SK-N-SH treated with all-trans-retinoic acid at 6 μM for 48 hours (cell line): ENCODE measurements around the gene RAB3A.

Source experiments
- ATAC-seq: fragments of 200-7000 bp; cut with Tn5 transposase; 3 replicates; pipeline ENCODE4 v1.9.1; 2020; ENCODE audit warnings: mild to moderate bottlenecking, moderate library complexity
- ARNTL ChIP-seq: fragments of 450-650 bp; formaldehyde crosslinking; IDR thresholded peaks from 2 replicates; pipeline ENCODE4 v1.5.0; 2020; ENCODE audit warnings: low read depth, mild to moderate bottlenecking, moderate library complexity, borderline replicate concordance
- BACH2 ChIP-seq: fragments of 250-450 bp; sonication (Bioruptor Pico); IDR thresholded peaks from 2 replicates; pipeline ENCODE4 v1.9.0; 2021; ENCODE audit warnings: mild to moderate bottlenecking, borderline replicate concordance
- CSDC2 ChIP-seq: fragments of 250-450 bp; sonication (Bioruptor Pico); IDR thresholded peaks from 2 replicates; pipeline ENCODE4 v1.5.0; 2020; ENCODE audit warnings: mild to moderate bottlenecking, moderate library complexity
- GLIS3 ChIP-seq: fragments of 250-450 bp; sonication (Bioruptor Pico); IDR thresholded peaks from 2 replicates; pipeline ENCODE4 v1.5.0; 2020; ENCODE audit warnings: mild to moderate bottlenecking, moderate library complexity
- ISL1 ChIP-seq: fragments of 250-450 bp; sonication (Bioruptor Pico); IDR thresholded peaks from 2 replicates; pipeline ENCODE4 v2.1.2; 2022; ENCODE audit warnings: mild to moderate bottlenecking, moderate library complexity
- OSR1 ChIP-seq: fragments of 250-450 bp; sonication (Bioruptor Pico); IDR thresholded peaks from 2 replicates; pipeline ENCODE4 v1.8.0; 2022; ENCODE audit warnings: moderate library complexity, mild to moderate bottlenecking, inconsistent platforms
- PPARA ChIP-seq: fragments of 250-450 bp; sonication (Bioruptor Pico); IDR thresholded peaks from 2 replicates; pipeline ENCODE4 v1.5.0; 2020; ENCODE audit warnings: mild to moderate bottlenecking, borderline replicate concordance
- SNAI2 ChIP-seq: fragments of 250-450 bp; sonication (Bioruptor Pico); IDR thresholded peaks from 2 replicates; pipeline ENCODE4 v1.5.0; 2020; ENCODE audit warnings: mild to moderate bottlenecking, moderate library complexity
- TOX ChIP-seq: fragments of 250-450 bp; sonication (Bioruptor Pico); IDR thresholded peaks from 2 replicates; pipeline ENCODE4 v1.8.0; 2021; ENCODE audit warnings: mild to moderate bottlenecking, moderate library complexity, borderline replicate concordance
- ZC3H10 ChIP-seq: fragments of 250-450 bp; sonication (Bioruptor Pico); IDR thresholded peaks from 2 replicates; pipeline ENCODE4 v1.5.1; 2021; ENCODE audit warnings: mild to moderate bottlenecking, moderate library complexity
- ZNF565 ChIP-seq: fragments of 450-650 bp; formaldehyde crosslinking; conservative IDR thresholded peaks from 2 replicates; pipeline ENCODE4 v1.5.0; 2020; ENCODE audit warnings: low read depth, mild to moderate bottlenecking, moderate library complexity
- ZNF70 ChIP-seq: fragments of 450-650 bp; formaldehyde crosslinking; IDR thresholded peaks from 2 replicates; pipeline ENCODE4 v1.5.0; 2020; ENCODE audit warnings: mild to moderate bottlenecking, moderate library complexity
- ZNF8 ChIP-seq: fragments of 450-650 bp; formaldehyde crosslinking; IDR thresholded peaks from 2 replicates; pipeline ENCODE4 v1.5.0; 2020; ENCODE audit warnings: mild to moderate bottlenecking, moderate library complexity
- TF ChIP-seq, protein P1 (sequence below): fragments of 250-450 bp; sonication (Bioruptor Pico); IDR thresholded peaks from 2 replicates; pipeline ENCODE4 v1.8.0; 2020; ENCODE audit warnings: mild to moderate bottlenecking, moderate library complexity, borderline replicate concordance
- TF ChIP-seq, protein P2 (sequence below): fragments of 250-450 bp; sonication (Bioruptor Pico); IDR thresholded peaks from 2 replicates; pipeline ENCODE4 v1.5.0; 2020; ENCODE audit warnings: mild to moderate bottlenecking, moderate library complexity
- TF ChIP-seq, protein P3 (sequence below): fragments of 250-450 bp; sonication (Bioruptor Pico); IDR thresholded peaks from 2 replicates; pipeline ENCODE4 v1.5.1; 2020; ENCODE audit warnings: low read depth, mild to moderate bottlenecking, moderate library complexity
- TF ChIP-seq, protein P4 (sequence below): fragments of 250-450 bp; sonication (Bioruptor Pico); IDR thresholded peaks from 2 replicates; pipeline ENCODE4 v1.8.0; 2021; ENCODE audit warnings: low read depth, mild to moderate bottlenecking, moderate library complexity, borderline replicate concordance
- TF ChIP-seq, protein P5 (sequence below): fragments of 250-450 bp; sonication (Bioruptor Pico); IDR thresholded peaks from 2 replicates; pipeline ENCODE4 v1.5.1; 2021; ENCODE audit warnings: mild to moderate bottlenecking, moderate library complexity

RAB3A gene

DNA sequence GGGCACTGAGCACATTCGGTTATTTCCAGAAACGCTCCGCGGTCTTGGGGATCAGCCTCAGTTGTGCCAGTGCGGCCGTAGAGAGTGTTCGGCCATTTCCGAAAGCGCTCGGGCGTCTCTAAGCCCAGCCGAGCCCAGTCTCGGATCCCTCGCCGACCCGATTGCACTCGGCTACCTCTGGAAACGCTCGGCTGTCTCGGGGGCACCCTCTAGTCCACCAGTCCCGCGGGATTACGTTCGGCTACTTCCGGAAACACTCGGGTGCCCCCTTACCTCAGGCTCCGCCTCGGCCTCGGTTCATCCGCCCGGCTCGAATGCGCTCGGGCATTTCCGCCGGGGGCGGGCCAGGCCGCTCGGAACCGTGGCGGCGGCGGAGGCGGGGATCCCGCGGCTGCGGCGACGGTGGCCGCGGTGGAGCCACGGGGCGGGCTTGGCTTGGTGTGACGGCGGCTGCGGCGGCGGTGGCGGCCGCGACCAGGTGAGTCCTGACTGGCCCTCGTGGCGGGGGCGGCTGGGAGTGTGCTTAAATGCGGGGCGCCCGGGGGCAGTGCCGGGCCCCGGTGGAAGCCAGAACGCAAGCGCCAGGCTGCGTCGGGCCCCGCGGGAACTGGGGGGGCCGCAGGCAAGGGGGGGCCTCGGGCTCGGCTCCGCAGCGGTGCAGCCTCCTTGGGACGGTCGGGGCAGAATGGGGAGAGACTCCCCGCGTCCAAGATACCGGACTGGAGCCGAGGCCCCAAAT is 50.9 kb downstream of the RAB3A start, which contains the start of gene PIK3R2:
Gene PIK3R2 (plus strand): TSS at position 347 of the 739 bp plus-strand sequence. CDS start 2,717 bp downstream, outside the sequence.
- ATAC-seq: peak; percentile 92
- TF ChIP-seq SNAI2 (CRISPR knock-in tag): no peak
- TF ChIP-seq, protein P1, sequence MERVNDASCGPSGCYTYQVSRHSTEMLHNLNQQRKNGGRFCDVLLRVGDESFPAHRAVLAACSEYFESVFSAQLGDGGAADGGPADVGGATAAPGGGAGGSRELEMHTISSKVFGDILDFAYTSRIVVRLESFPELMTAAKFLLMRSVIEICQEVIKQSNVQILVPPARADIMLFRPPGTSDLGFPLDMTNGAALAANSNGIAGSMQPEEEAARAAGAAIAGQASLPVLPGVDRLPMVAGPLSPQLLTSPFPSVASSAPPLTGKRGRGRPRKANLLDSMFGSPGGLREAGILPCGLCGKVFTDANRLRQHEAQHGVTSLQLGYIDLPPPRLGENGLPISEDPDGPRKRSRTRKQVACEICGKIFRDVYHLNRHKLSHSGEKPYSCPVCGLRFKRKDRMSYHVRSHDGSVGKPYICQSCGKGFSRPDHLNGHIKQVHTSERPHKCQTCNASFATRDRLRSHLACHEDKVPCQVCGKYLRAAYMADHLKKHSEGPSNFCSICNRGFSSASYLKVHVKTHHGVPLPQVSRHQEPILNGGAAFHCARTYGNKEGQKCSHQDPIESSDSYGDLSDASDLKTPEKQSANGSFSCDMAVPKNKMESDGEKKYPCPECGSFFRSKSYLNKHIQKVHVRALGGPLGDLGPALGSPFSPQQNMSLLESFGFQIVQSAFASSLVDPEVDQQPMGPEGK: 0 out of 2 replicates have a peak, but pooled peaks have one; percentile 23

DNA sequence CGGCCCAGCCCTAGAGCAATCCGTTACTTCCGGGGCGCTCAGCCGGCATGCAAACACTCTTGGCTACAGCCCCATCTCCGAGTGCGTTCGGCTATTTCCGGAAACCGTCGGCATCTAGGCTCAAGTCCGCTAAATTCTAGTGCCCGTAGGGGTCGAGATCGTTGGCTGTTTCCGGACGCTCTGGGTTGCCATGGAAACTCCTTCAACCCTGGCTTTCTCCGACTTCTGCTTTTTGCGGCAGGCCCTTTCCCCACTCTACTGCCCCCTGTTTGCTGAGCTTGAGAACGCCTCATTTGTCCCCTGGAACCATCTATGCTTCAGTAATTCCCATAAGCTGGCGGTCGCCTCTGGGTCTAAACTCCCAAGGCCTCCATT is 51.4 kb downstream of the RAB3A start:
- TF ChIP-seq GLIS3 (CRISPR knock-in tag) (no peak), OSR1 (CRISPR knock-in tag) (no peak), PPARA (CRISPR knock-in tag) (no peak), ZNF70 (CRISPR knock-in tag) (no peak), ZC3H10 (no peak), ZNF8 (no peak), SNAI2 (CRISPR knock-in tag) (no peak)
- TF ChIP-seq, protein P2, sequence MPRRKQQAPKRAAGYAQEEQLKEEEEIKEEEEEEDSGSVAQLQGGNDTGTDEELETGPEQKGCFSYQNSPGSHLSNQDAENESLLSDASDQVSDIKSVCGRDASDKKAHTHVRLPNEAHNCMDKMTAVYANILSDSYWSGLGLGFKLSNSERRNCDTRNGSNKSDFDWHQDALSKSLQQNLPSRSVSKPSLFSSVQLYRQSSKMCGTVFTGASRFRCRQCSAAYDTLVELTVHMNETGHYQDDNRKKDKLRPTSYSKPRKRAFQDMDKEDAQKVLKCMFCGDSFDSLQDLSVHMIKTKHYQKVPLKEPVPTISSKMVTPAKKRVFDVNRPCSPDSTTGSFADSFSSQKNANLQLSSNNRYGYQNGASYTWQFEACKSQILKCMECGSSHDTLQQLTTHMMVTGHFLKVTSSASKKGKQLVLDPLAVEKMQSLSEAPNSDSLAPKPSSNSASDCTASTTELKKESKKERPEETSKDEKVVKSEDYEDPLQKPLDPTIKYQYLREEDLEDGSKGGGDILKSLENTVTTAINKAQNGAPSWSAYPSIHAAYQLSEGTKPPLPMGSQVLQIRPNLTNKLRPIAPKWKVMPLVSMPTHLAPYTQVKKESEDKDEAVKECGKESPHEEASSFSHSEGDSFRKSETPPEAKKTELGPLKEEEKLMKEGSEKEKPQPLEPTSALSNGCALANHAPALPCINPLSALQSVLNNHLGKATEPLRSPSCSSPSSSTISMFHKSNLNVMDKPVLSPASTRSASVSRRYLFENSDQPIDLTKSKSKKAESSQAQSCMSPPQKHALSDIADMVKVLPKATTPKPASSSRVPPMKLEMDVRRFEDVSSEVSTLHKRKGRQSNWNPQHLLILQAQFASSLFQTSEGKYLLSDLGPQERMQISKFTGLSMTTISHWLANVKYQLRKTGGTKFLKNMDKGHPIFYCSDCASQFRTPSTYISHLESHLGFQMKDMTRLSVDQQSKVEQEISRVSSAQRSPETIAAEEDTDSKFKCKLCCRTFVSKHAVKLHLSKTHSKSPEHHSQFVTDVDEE: no peak
- TF ChIP-seq, protein P3, sequence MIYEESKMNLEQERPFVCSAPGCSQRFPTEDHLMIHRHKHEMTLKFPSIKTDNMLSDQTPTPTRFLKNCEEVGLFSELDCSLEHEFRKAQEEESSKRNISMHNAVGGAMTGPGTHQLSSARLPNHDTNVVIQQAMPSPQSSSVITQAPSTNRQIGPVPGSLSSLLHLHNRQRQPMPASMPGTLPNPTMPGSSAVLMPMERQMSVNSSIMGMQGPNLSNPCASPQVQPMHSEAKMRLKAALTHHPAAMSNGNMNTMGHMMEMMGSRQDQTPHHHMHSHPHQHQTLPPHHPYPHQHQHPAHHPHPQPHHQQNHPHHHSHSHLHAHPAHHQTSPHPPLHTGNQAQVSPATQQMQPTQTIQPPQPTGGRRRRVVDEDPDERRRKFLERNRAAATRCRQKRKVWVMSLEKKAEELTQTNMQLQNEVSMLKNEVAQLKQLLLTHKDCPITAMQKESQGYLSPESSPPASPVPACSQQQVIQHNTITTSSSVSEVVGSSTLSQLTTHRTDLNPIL (CRISPR knock-in tag): no peak
- TF ChIP-seq, all 23 proteins: peak for 0

DNA sequence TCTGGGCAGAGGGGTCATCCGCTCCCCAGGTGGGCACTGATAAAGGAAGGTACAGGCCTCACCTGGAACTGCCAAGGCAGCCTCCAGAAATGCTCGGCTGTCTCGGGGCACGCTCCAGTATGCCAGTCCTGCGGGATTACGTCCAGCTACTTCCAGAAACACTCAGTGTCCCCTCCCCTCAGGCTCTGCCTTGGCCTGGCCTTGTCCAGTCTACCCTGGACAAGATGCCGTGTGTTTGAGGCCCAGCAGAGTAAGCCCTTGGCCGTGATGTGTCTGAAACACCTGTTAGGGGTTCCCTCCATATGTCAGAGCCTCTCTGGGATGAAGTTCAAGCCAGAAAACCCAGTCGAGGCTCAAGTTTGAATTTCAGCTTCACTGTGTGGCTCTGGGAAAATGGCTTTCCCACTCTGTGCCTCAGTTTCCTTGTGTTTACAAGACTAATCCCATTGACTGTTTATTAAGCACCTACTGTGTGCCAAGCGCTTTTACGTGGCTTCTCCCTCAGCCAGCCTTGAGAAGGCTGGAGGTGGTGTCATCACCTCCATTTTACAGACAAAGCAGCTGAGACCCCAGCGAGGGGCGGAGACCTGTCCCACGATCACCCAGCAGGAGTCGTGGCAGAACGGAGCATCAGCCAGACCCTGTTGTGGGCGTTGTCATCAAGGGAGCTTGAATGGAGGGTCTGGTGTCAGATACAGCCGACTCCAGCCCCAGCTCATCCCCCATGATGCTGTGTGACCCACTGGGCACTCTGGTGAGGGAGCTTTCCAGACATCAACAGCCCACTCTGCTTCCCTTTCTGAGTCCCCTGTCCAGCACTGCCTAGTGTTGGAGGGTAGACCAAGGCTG is 52.8 kb downstream of the RAB3A start:
- ATAC-seq: no peak
- TF ChIP-seq ZNF8: no peak
- no peak for TF ChIP-seq OSR1 (CRISPR knock-in tag)
- TF ChIP-seq, protein P4, sequence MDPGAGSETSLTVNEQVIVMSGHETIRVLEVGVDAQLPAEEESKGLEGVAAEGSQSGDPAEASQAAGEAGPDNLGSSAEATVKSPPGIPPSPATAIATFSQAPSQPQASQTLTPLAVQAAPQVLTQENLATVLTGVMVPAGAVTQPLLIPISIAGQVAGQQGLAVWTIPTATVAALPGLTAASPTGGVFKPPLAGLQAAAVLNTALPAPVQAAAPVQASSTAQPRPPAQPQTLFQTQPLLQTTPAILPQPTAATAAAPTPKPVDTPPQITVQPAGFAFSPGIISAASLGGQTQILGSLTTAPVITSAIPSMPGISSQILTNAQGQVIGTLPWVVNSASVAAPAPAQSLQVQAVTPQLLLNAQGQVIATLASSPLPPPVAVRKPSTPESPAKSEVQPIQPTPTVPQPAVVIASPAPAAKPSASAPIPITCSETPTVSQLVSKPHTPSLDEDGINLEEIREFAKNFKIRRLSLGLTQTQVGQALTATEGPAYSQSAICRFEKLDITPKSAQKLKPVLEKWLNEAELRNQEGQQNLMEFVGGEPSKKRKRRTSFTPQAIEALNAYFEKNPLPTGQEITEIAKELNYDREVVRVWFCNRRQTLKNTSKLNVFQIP (CRISPR knock-in tag): no peak
- no peak for TF ChIP-seq TOX (CRISPR knock-in tag)
- no peak for TF ChIP-seq ISL1 (CRISPR knock-in tag)
- no peak for TF ChIP-seq BACH2
- no peak for TF ChIP-seq ZNF70 (CRISPR knock-in tag)
- TF ChIP-seq, protein P5, sequence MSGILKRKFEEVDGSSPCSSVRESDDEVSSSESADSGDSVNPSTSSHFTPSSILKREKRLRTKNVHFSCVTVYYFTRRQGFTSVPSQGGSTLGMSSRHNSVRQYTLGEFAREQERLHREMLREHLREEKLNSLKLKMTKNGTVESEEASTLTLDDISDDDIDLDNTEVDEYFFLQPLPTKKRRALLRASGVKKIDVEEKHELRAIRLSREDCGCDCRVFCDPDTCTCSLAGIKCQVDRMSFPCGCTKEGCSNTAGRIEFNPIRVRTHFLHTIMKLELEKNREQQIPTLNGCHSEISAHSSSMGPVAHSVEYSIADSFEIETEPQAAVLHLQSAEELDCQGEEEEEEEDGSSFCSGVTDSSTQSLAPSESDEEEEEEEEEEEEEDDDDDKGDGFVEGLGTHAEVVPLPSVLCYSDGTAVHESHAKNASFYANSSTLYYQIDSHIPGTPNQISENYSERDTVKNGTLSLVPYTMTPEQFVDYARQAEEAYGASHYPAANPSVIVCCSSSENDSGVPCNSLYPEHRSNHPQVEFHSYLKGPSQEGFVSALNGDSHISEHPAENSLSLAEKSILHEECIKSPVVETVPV: no peak
- no peak for TF ChIP-seq ARNTL
- no peak for TF ChIP-seq ZNF565 (CRISPR knock-in tag)
- TF ChIP-seq, protein P2: no peak
- no peak for TF ChIP-seq PPARA (CRISPR knock-in tag)
- no peak for TF ChIP-seq CSDC2 (CRISPR knock-in tag)
- TF ChIP-seq, all 23 proteins: peak for 0

More for the DNA sequence above, 51.4 kb downstream of the RAB3A start:
- ATAC-seq: peak; percentile 70
